H1 (cell line): ENCODE measurements around the gene MAP2K5. TPM values are rescaled to one million over a fixed set of nuclear protein-coding genes. Genes with fewer than 3 reads are reported as not detected.

Source experiments
- CTCF ChIA-PET: fragments of 300-600 bp; sonication (Branson Sonifier 250); formaldehyde crosslinking; loops from one replicate; lab custom pipeline; 2021; ENCODE audit not compliant: partially characterized antibody; lab: Charles Lee
- POLR2A ChIA-PET: fragments of 300-600 bp; sonication (Branson Sonifier 250); formaldehyde crosslinking; loops from one replicate; lab custom pipeline; 2021; ENCODE audit warnings: inconsistent platforms; ENCODE audit not compliant: partially characterized antibody; lab: Charles Lee
- DNase-seq, 2 experiments: peaks; one replicate each; pipeline versions ENCODE4 v3.0.0 to v3.0.0-alpha.2; 2010 to 2022; ENCODE audit warnings: low spot score in 2 of 2, low read depth in 1 of 2, mixed read lengths in 1 of 2
- FAIRE-seq: peaks from 2 replicates; lab custom pipeline; 2011; peaks lifted over from hg19 to GRCh38; lab: Jason Lieb, UNC
- H2AFZ ChIP-seq: 2 replicates; pipeline ENCODE4 v1.8.1; 2012; ENCODE audit warnings: low read length, inconsistent platforms
- H2AK5ac ChIP-seq: 2 replicates; pipeline ENCODE4 v1.6.1; 2013; ENCODE audit warnings: low read depth, low read length
- H2BK120ac ChIP-seq: replicated peaks from 2 replicates; pipeline ENCODE3; 2013; ENCODE audit warnings: low read depth, low read length, inconsistent platforms
- H2BK12ac ChIP-seq: 2 replicates; pipeline ENCODE4 v1.6.1; 2013; ENCODE audit warnings: low read depth, low read length
- H2BK15ac ChIP-seq: 2 replicates; pipeline ENCODE4 v1.6.1; 2013; ENCODE audit warnings: low read length
- H2BK20ac ChIP-seq: 2 replicates; pipeline ENCODE4 v1.6.1; 2013; ENCODE audit warnings: low read length
- H2BK5ac ChIP-seq: 2 replicates; pipeline ENCODE4 v1.6.1; 2013; ENCODE audit warnings: low read depth, low read length
- H3K14ac ChIP-seq: 2 replicates; pipeline ENCODE4 v1.6.1; 2013; ENCODE audit warnings: inconsistent platforms; ENCODE audit not compliant: insufficient read length
- H3K18ac ChIP-seq: 2 replicates; pipeline ENCODE4 v1.6.1; 2013; ENCODE audit warnings: low read length; ENCODE audit errors: extremely low read depth
- H3K23ac ChIP-seq: 2 replicates; pipeline ENCODE4 v1.6.1; 2013; ENCODE audit warnings: inconsistent platforms; ENCODE audit not compliant: insufficient read length
- H3K23me2 ChIP-seq: 2 replicates; pipeline ENCODE4 v1.6.1; 2013; ENCODE audit warnings: low read depth, low read length
- H3K27ac ChIP-seq: 2 replicates; pipeline ENCODE4 v1.6.1; 2011; ENCODE audit warnings: low read depth, low read length, inconsistent platforms
- H3K27me3 ChIP-seq, 4 experiments: replicated peaks in 1 of 4; 1 replicate in 1 of 4; 2 replicates in 3 of 4; pipeline versions ENCODE4 v1.6.1 to v1.8.1; 2011 to 2013; ENCODE audit warnings: low read length in 3 of 4, mild to moderate bottlenecking in 3 of 4, inconsistent platforms in 2 of 4, mixed read lengths in 2 of 4, moderate library complexity in 1 of 4; ENCODE audit not compliant: control insufficient read depth in 3 of 4, insufficient read depth in 3 of 4; ENCODE audit errors: extremely low read depth in 1 of 4
- H3K36me3 ChIP-seq, 4 experiments: 2 replicates each; pipeline versions ENCODE4 v1.6.1 to v1.8.1; 2011 to 2013; ENCODE audit warnings: mild to moderate bottlenecking in 4 of 4, low read length in 3 of 4, moderate library complexity in 2 of 4, control low read depth in 1 of 4, inconsistent platforms in 1 of 4; ENCODE audit not compliant: insufficient read depth in 4 of 4, control insufficient read depth in 2 of 4
- H3K4ac ChIP-seq: replicated peaks from 2 replicates; pipeline ENCODE3; 2013; ENCODE audit warnings: low read length, low read depth, mixed read lengths, inconsistent platforms; ENCODE audit not compliant: insufficient read length
- H3K4me1 ChIP-seq, 4 experiments: replicated peaks in 1 of 4; 1 replicate in 1 of 4; 2 replicates in 3 of 4; pipeline versions ENCODE4 v1.6.1 to v1.8.1; 2011 to 2013; ENCODE audit warnings: low read length in 3 of 4, inconsistent platforms in 2 of 4, mixed read lengths in 1 of 4; ENCODE audit not compliant: insufficient read depth in 4 of 4, control insufficient read depth in 3 of 4
- H3K4me2 ChIP-seq, 2 experiments: 2 replicates each; pipeline versions ENCODE4 v1.6.1 to v1.8.1; 2011 to 2013; ENCODE audit warnings: low read depth in 2 of 2, low read length in 2 of 2, control low read depth in 1 of 2, inconsistent platforms in 1 of 2, mild to moderate bottlenecking in 1 of 2; ENCODE audit not compliant: insufficient read depth in 1 of 2
- H3K4me3 ChIP-seq, 4 experiments: fragments of 200-600, 300-600 bp in 1 of 4; sonication (generic), shearing (Covaris generic), sonication (Bioruptor Twin) in 1 of 4; 2 replicates each; pipeline versions ENCODE4 v1.5.1 to v1.8.1; 2011 to 2016; ENCODE audit warnings: low read length in 4 of 4, low read depth in 3 of 4, control low read depth in 2 of 4, inconsistent platforms in 2 of 4, mild to moderate bottlenecking in 2 of 4, mixed read lengths in 1 of 4, moderate library complexity in 1 of 4; ENCODE audit not compliant: insufficient read depth in 2 of 4; ENCODE audit errors: extremely low read depth in 1 of 4
- H3K56ac ChIP-seq: replicated peaks from 2 replicates; pipeline ENCODE3; 2013; ENCODE audit warnings: low read depth, mild to moderate bottlenecking, mixed read lengths, low read length, inconsistent platforms; ENCODE audit not compliant: insufficient read length
- H3K79me1 ChIP-seq: 2 replicates; pipeline ENCODE4 v1.6.1; 2013; ENCODE audit warnings: low read depth, low read length, control low read depth
- H3K79me2 ChIP-seq, 2 experiments: 2 replicates each; pipeline versions ENCODE4 v1.6.1 to v1.8.1; 2012 to 2013; ENCODE audit warnings: low read length in 2 of 2, mild to moderate bottlenecking in 2 of 2, inconsistent platforms in 1 of 2; ENCODE audit not compliant: insufficient read depth in 2 of 2, control insufficient read depth in 1 of 2
- H3K9ac ChIP-seq, 4 experiments: replicated peaks in 1 of 4; 1 replicate in 1 of 4; 2 replicates in 3 of 4; pipeline versions ENCODE4 v1.6.1 to v1.8.1; 2011 to 2013; ENCODE audit warnings: low read depth in 3 of 4, low read length in 3 of 4, control low read depth in 2 of 4, mild to moderate bottlenecking in 2 of 4, moderate library complexity in 2 of 4, inconsistent platforms in 1 of 4; ENCODE audit errors: extremely low read depth in 1 of 4
- H3K9me3 ChIP-seq, 2 experiments: 2 replicates each; pipeline versions ENCODE4 v1.6.1 to v1.8.1; 2012 to 2013; ENCODE audit warnings: mild to moderate bottlenecking in 2 of 2, moderate library complexity in 2 of 2, control low read depth in 1 of 2, inconsistent platforms in 1 of 2, low read depth in 1 of 2, low read length in 1 of 2, mixed read lengths in 1 of 2; ENCODE audit not compliant: insufficient read depth in 2 of 2
- H4K20me1 ChIP-seq, 2 experiments: replicated peaks in 1 of 2; 2 replicates each; pipeline versions ENCODE3 to v1.8.1; 2011 to 2013; ENCODE audit warnings: inconsistent platforms in 2 of 2, low read length in 2 of 2, mild to moderate bottlenecking in 1 of 2; ENCODE audit not compliant: insufficient read depth in 2 of 2, control insufficient read depth in 1 of 2
- H4K5ac ChIP-seq: 2 replicates; pipeline ENCODE4 v1.6.1; 2013; ENCODE audit warnings: low read length, low read depth, mixed read lengths, inconsistent platforms; ENCODE audit not compliant: insufficient read length
- H4K8ac ChIP-seq: 2 replicates; pipeline ENCODE4 v1.8.0; 2013; ENCODE audit warnings: mild to moderate bottlenecking, moderate library complexity, low read length, inconsistent platforms; ENCODE audit not compliant: insufficient read depth; ENCODE audit errors: extremely low read depth
- H4K91ac ChIP-seq: replicated peaks from 2 replicates; pipeline ENCODE3; 2013; ENCODE audit warnings: low read length, mixed read lengths, inconsistent platforms; ENCODE audit not compliant: insufficient read length
- CBX8 ChIP-seq: fragments of 300-800, 300-1000 bp; sonication (generic); IDR thresholded peaks from 2 replicates; pipeline ENCODE4 v1.7.1; 2016; ENCODE audit warnings: low read depth, low read length, borderline replicate concordance
- CEBPB ChIP-seq: IDR thresholded peaks from 2 replicates; pipeline ENCODE4 v1.6.1; 2012; ENCODE audit warnings: low read depth, low read length
- HDAC2 ChIP-seq, 2 experiments: fragments of 300-600 bp in 1 of 2; sonication (generic) in 1 of 2; IDR thresholded peaks; 2 replicates each; pipeline ENCODE4 v1.6.1; 2011 to 2012; ENCODE audit warnings: low read depth in 2 of 2, low read length in 2 of 2, mild to moderate bottlenecking in 2 of 2, moderate library complexity in 2 of 2, borderline replicate concordance in 1 of 2, inconsistent platforms in 1 of 2
- SAP30 ChIP-seq: fragments of 300-600 bp; sonication (generic); IDR thresholded peaks from 2 replicates; pipeline ENCODE4 v1.7.1; 2012; ENCODE audit warnings: low read length, moderate library complexity, mild to moderate bottlenecking, inconsistent platforms; ENCODE audit not compliant: insufficient read depth, insufficient replicate concordance
- SUZ12 ChIP-seq: fragments of 200-600 bp; sonication (generic); IDR thresholded peaks from 2 replicates; pipeline ENCODE4 v1.6.1; 2012; ENCODE audit warnings: mild to moderate bottlenecking, inconsistent platforms, low read length, moderate library complexity, mixed read lengths
- TCF12 ChIP-seq: IDR thresholded peaks from 2 replicates; pipeline ENCODE4 v1.6.1; 2011; ENCODE audit warnings: low read depth, mild to moderate bottlenecking, low read length
- YY1 ChIP-seq: IDR thresholded peaks from 2 replicates; pipeline ENCODE4 v1.6.1; 2011; ENCODE audit warnings: low read depth, mild to moderate bottlenecking, low read length
- ZNF274 ChIP-seq: IDR thresholded peaks from 2 replicates; pipeline ENCODE4 v1.7.0; 2012; ENCODE audit warnings: low read length, borderline replicate concordance; ENCODE audit errors: extremely low read depth
- WGBS, 2 experiments: shearing (Covaris generic) in 1 of 2; methylation state at CpG; one replicate each; pipeline versions ENCODE4 v1.1.6 to v1.1.7; 2013 to 2015; ENCODE audit warnings: low lambda C conversion rate in 2 of 2, mixed read lengths in 2 of 2, inconsistent platforms in 1 of 2, low coverage in 1 of 2, missing lambda C conversion rate in 1 of 2; ENCODE audit not compliant: insufficient replicate concordance in 2 of 2, insufficient coverage in 1 of 2, insufficient read length in 1 of 2; ENCODE audit errors: extremely low coverage in 1 of 2, missing lambda C conversion rate in 1 of 2; 5-methylcytosine and 5-hydroxymethylcytosine counted together
- polyA plus RNA-seq, 7 experiments: library from polyadenylated mRNA; depleted of rRNA in 3 of 7; stranded (reverse) in 5 of 7; unstranded in 2 of 7; fragments of >200 nt in 5 of 7; fragments of 200-250 nt in 2 of 7; gene quantifications; 1 replicate in 5 of 7; 2 replicates in 1 of 7; 4 replicates in 1 of 7; pipeline versions ENCODE4 v1.2.1 to v1.2.3, GENCODE V29; 2011 to 2013; ENCODE audit warnings: missing spikeins in 2 of 7, mixed read lengths in 2 of 7
- total RNA-seq: library from RNA; stranded (reverse); fragmentation: NEBNext Ultra II Directional; extraction: Animal tissue kit (Norgen Biotek cat#: 25700); gene quantifications from 2 replicates; pipeline ENCODE4 v1.2.1, GENCODE V29; 2021

The MAP2K5 gene
- total and polyA plus RNA-seq, 2 of the 8 experiments (the other 6 are each of a cell fraction or from before 2014, with no cell fraction given) = 4.4 to 15.8 TPM

GRCh38 chr15:67632261-67632660 lies 89.8 kb downstream of the MAP2K5 start:
- 90% methylated on average over 3 of the region's 3 CpGs; no CpG with 5 or more reads in 1 of the 2 experiments for WGBS, 2 experiments
- H4K5ac ChIP-seq = no peak overlapping the region
- H3K9ac ChIP-seq = no peak overlapping the region
- no peak for FAIRE-seq
- no peak overlapping the region for H2BK20ac ChIP-seq
- H2BK15ac ChIP-seq = no peak overlapping the region
- no peak overlapping the region for H3K27ac ChIP-seq
- no peak overlapping the region for H2BK120ac ChIP-seq
- H2BK5ac ChIP-seq = no peak overlapping the region
- no peak overlapping the region for H3K23ac ChIP-seq
- no peaks in the 10 kb centered on the region; a peak in 1 of 8 replicates for H3K36me3 ChIP-seq
- H4K20me1 ChIP-seq = no peaks in the 10 kb centered on the region
- no peaks in the 10 kb centered on the region for H3K79me1 ChIP-seq
- H3K4me3 ChIP-seq = no peak overlapping the region
- no peak overlapping the region for H2AFZ ChIP-seq
- POLR2A ChIA-PET = interaction anchor here (1.3 kb wide), 1 partner anchor 19 kb away, joined by 5 read pairs; no protein-coding TSS in a partner anchor
- H3K9me3 ChIP-seq = peaks cover 2 to 3% of the 10 kb centered on the region in 2 experiments; a peak in 2 of 4 replicates
- no peak overlapping the region for H3K4ac ChIP-seq
- H3K56ac ChIP-seq = no peak overlapping the region
- no peak overlapping the region for H4K91ac ChIP-seq
- H3K27me3 ChIP-seq = no peaks in the 10 kb centered on the region
- no peak overlapping the region for H3K14ac ChIP-seq
- H3K23me2 ChIP-seq = no peaks in the 10 kb centered on the region
- TF ChIP-seq TCF12 (no peak), SUZ12 (no peak), CBX8 (no peak), CEBPB (no peak), SAP30 (no peak), YY1 (no peak), ZNF274 (no peak), HDAC2 (IDR thresholded peaks at IDR 0.05; ENCODE audit: borderline replicate concordance in 1 of 2, low read depth in 2 of 2, low read length in 2 of 2) (no peak)
- TF ChIP-seq, all 59 proteins: peak for 0
- Histone ChIP-seq H2BK12ac (no peak overlapping the region), H3K4me2 (no peak overlapping the region), H3K4me1 (no peaks in the 10 kb centered on the region), H2AK5ac (no peak overlapping the region), H3K18ac (no peak overlapping the region), H4K8ac (no peak overlapping the region), H3K79me2 (no peaks in the 10 kb centered on the region)
- CTCF ChIA-PET = interaction anchor here (0.7 to 1.9 kb wide), 5 partner anchors 9 to 175 kb away, joined by 3 to 7 read pairs (median 3); no protein-coding TSS in a partner anchor
- no peak for DNase-seq
